Activated CD4-positive, alpha-beta T cell treated with anti-CD3 and anti-CD28 coated beads, Interleukin-2, amount 50 U/mL, for 16 hours (primary cell): ENCODE data around the gene LCNL1.

Experiments used
- DNase-seq: peaks from one replicate; pipeline ENCODE4 v3.0.0-alpha.2; 2020

The LCNL1 gene

DNA sequence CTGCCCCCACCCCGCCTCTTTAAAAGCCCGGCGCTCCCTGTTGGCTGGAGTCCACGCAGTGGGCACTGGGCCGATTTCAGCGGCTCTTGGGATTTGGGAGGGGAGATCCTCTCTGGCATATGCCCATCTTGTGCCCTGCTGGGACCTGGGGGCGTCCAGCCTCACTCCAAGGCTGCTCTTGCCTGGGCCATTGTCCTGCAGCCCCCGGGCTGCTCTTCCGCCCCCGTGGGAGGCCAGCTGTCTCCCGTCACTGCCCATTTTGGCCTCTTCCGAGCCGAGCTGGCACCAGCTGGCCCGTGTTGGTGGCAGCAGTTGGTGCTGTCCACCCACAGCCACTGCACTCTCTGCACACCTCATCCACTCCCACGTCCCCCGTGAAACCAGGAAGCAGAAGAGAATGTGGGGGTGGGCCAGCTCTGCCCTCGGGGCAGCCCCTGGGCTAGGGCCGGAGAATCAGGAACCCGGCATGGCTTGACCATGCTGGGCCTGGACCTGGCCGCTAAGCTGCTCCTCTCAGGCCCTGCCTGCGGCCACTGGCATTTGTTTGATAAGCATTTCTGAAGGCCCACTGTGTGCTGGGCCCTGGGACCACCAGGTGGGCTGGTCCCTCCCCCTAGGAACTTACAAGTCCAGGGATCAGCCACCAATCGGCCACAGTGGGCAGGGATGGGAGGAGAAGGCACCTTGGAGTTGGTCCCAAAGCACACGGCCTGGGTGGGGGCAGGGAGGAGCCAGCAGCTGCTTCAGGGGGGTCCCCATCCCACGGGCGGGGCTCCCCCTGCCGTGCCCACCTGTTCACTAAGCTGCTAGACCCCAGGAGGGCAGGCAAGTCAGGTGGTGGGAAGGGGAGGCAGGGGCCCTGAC lies 35.5 kb upstream of the LCNL1 start:
- no peak for DNase-seq

DNA sequence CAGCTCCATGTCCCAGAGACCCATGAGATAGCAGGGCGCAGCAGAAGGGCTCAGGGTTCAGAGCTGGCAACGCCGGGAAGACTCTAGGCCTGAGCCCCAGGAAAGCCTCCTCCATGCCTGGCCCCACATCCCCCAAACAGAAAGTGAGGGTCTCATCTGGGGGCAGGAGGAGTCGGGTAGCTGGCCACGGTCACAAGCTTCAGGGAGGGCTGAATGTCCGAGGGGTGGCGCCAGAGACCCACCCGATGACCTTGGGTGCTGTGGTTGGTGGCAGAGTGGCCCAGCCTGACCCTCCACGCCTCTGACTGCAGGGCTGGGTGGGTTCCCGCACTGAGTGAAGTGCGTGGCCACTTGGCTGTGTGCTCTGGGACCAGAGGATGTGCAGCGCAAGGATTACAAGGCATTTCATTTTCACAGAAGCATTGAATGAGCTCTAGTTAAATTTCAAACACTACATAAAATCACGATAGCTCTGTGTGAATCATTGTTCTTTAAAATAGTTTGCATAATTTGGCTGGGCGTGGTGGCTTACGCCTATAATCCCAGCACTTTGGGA lies 34.8 kb upstream of the LCNL1 start:
- DNase-seq = peak; percentile 18

DNA sequence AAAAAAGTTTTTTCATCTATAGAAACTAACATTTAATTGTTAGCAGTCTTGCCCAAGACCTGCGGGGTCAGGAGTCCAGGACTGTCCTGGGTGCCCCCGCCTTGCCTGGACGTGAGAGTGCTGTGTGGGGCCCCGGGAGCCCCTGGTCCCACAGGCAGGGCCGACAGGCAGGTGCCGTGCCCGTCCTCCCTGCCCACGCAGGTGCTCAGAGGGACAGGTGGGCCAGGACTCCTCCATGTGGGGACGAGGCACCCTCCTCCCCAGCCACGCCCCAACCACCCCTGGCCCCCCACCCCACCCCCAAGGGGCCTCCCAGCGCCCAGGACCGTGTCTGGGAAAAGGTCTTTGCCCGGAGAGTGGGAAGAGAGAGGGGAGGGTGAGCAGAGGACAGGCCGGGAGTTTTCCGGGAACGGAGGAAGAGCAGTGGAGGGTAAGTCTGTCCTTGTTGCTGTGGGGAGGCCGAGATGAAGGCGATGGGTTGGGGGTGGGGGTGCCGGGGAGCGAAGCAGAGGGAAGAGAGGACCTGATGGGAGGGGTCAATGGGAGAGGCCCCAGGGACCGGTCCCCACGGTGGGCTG lies 33.5 kb upstream of the LCNL1 start:
- no peak for DNase-seq

DNA sequence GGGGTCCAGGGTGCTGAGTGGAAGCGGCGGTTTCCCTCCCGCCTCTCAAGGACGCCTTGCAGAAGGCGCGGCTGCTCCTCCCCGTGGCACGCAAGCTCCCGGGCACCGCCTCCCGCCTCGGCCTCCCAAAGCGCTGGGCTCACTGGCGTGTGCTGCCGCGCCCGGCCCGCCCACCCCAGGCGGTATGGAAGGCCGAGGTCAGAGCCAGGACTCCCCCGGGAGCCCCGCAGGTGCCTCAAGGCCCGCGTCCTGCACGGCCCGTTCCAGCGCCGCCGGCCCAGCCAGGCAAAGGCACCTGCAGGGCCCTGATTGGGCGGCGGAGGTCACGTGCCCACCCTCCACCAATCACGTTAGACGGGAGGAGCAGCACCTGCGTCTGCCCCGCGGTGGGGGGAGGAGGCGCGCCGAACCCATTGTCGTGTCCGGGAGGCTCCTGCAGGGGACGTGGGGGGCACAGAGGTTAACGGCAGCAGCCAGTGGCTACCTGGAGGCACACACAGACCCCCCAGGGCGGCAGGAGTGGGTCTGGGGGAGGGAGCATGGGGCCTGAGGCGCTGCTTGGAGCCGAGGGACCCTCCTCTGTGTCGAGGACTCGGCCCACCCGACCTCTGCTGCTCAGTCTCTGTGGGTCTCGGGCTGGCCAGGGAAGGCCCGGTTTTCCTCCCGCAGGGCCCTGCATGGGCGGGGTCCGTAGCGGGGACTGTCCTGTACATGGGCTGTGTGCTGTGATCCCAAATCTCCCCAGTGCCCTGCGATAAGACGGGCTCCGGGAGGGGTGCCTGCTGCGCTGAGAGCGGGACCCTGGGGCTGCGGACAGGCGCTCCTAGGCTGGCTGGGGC lies 32.8 kb upstream of the LCNL1 start:
- peak; percentile 97 for DNase-seq

DNA sequence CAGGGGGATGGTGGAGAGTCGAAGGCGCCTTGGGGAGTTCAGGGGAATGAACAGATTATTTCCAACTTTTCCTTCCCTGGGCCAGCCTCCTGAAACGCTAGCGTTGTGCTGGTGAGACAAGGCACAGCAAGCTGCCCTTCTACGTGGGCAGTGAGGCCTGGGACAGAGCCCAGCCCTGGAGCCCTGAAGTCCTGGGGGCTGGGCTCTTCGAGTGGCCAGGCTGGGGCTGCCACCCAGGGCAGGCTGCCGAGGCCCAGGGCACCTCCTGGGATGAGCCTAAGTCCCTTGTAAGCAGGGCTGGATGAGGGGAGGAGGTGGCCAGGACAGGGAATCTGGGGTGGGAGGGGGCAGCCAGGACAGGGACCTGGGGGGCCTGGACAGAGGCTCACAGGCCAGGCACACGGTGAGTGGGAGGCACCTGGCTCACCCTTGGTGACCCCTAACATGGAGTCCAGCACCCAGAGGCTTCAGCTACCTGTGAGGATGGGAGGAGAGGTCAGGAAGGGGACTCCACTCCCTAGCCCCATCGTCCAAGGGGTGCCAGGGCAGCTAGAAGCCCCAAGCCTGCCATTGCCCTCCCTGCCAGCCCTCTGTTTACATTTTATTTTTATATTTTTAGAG lies 32.0 kb upstream of the LCNL1 start:
- no peak for DNase-seq

DNA sequence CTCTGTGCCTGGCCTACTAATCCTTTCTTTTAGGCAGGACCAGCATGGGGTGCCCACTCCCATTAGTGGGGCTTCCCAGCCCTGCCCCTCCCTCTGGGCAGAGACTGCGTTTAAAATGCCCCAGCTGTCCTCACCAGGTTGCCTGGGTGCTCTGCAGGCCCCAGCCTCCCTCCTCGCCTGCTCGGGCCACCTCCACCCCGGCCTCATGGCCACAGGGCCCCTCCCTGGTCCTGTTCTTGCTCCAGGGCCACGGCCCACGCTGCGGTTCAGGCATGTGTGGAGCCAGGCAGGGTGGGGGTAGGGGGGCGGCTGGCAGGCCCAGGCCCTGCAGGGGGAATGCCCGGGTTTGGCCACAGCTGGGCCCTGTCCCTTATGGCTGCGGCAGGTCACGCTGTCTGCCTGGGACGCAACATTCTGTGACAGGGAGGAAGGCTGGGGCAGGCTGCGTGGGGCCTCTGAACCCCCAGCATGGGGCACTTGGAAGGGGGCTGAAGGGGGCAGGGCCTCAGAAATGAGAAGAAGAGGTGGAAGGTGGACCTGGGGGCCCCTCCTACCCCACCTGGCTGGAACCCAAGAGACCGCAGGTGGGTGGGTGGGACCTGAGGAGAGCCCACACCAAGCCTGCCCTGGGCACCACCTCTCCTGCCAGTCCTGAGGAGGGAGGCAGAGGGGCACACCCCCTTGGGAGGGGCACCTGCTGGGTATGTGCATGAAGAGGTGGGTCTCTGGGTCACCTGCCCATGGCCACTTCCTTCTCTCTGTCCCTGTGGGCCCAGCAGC lies 31.1 kb upstream of the LCNL1 start, which contains the start of gene LCN12:
Gene LCN12, plus strand, starts transcription at position 733 of the 780 bp plus-strand sequence. CDS start 55 bp downstream, outside the sequence.
- DNase-seq = no peak

DNA sequence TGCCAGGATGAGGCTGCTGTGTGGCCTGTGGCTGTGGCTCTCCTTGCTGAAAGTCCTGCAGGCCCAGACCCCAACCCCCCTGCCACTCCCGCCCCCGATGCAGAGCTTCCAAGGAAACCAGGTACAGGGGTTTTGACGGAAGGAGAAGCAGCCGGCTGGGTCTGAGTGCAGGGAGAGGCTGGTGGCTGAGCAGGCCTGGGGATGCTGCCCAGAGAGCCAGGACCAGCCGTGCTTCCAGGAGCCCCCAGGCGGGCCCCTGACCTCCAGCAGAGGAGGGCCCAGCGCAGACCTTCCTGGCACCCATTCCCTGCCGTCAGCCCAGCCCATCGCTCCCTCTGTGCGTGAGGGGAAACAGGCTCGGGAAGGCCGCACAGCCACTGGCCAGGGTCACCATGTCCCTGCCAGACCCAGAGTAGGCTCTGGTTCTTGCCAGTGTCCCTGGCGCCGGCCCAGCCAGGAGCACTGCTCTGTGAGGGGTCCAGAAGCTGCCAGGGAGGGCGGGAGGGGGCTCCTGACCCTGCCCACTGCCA lies 30.4 kb upstream of the LCNL1 start:
- DNase-seq = no peak

DNA sequence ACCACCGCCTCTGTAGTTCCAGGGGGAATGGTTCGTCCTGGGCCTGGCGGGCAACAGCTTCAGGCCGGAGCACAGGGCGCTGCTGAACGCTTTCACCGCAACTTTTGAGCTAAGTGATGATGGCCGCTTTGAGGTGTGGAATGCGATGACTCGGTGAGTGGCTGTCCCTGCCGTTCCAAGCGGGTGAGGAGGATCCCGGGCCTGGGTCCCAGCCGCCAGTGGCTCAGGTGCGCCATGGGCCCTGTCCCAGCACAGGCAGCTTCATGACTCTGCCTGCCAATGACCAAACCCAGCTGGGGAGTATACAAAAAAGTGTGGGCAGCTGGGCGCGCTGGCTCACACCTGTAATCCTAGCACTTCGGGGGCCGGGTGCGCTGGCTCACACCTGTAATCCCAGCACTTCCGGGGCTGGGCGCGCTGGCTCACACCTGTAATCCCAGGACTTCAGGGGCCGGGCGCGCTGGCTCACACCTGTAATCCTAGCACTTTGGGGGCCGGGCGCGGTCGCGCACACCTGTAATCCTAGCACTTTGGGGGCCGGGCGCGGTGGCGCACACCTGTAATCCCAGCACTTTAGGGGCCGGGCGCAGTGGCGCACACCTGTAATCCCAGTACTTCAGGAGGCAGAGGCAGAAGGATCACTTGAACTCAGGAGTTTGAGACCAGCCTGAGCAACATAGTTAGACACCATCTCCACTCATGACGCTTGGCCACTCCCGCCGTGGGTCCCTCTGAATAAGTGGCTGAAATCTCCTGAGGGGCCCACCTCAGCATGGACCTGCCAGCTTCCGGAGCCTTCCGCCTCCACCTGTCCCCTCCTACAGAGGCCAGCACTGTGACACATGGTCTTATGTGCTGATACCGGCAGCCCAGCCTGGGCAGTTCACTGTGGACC lies 29.7 kb upstream of the LCNL1 start:
- DNase-seq = no peak

DNA sequence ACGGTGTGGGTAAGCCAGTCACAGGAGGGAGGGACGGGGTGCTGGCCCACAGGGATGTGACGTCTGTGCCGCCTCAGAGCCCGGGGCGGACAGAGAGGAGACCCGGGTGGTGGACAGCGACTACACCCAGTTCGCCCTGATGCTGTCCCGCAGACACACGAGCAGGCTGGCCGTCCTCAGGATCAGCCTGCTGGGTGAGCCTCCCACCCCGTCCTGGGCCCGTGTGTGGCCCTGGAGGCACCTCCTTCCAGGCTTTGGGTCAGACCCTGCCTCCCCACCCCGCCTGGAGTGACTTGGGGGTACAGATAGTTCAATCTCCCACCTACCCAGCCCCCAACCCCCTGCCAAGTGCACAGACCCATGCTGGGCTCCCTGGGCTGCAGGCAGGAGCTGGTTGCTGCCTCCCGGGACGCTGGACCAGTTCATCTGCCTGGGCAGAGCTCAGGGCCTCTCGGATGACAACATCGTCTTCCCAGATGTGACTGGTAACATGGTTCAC lies 29.0 kb upstream of the LCNL1 start:
- no peak for DNase-seq

DNA sequence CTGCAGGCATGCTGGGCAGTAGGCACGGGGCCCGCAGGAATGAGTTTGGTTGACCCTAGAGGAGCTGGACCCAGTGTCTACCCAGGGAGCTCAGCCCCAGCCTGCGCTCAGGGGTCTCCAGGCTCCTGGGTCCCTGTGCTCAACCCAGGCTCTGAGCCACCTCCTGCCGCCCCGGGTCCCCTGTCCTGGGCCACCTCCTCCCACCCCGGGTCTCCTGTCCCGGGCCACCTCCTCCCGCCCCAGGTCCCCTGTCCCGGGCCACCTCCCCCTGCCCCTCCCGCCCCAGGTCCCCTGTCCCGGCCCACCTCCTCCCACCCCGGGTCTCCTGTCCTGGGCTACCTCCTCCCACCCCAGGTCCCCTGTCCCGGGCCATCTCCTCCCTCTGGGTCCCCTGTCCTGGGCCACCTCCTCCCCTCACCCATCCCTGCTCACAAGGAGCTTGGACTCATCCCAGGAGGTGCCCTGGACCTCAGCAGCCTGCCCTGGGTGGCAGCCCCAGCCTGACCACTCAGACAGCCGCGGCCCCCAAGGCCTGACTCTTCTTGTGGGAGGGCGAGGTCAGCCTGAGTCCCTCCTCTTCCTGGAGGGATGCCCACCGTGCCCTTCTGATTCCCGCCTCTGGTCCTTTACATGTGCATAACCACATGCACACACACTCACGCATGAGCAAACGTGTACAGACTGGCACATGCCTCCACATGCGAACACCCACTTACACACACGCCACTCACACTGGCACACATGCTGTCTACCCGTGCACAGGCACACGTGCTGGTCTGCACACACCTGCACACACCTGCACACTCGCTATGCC lies 28.3 kb upstream of the LCNL1 start:
- DNase-seq = no peak

DNA sequence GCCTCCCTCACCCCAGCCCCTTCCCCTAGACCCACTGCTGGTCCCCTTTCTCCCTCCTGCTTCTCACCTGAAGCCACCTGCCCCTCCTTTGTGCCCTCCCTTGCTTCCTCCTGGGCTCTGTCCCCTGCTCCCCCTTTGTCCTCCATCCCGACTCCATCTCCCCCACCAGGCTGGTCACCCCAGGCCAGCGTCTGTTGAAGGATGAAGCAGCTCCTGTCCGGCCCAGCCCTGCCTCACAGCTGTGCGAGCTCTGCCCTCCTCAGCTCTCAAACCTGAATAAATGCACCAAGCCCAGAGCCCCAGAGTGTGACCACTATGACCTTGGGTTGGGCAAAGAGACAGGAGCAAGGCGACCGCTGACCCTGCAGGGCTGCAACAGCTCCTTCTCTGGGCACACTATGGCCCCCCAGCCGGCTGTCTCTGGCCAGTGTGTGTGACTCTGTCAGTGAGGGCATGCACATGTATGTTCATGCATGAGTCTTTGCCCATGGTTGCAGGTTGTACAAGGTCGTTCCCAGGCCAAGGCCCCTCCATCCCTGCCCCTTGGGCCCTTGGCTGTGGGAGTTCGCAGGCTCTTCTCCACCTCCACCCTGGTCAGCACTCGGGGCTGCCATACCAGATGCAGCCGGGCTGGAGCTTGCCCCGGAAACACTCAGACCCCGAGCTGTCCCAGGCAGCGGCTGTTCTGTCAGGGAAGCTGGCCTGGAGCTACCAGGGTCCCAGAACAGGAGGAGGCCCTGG lies 27.4 kb upstream of the LCNL1 start:
- DNase-seq = no peak

DNA sequence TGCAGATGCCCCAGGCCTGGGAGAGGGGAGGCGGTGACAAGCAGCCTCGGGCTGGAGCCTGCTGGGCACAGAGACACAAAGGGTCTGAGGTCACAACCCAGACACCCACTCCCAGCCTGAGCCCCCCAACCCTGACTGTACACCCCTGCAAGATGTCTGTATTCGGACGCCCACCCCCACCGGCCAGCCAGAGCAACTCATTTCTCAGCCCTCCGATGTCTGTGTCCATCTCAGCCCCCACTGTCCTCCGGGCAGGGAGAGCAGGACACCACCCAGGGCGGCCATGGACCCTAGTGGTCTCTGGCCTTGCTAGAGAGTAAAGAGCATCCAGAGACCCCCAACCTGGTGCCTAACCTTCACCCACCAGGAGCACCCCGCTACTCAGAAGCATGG lies 26.9 kb upstream of the LCNL1 start:
- no peak for DNase-seq

DNA sequence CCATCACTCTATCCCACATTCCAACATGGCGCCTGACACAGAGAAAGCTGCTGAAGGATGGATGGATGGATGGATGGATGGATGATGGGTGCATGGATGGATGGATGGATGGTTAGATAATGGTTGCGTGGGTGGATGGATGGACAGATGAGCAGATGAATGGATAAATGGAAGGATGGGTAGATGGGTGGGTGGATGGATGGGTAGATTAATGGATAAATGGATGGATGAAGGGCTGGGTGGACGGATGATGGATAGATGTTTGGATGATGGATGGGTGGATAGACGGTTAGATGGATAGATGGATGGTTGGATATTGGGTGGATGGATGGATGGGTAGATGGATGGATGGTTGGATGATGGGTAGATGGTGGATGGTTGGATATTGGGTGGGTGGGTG lies 26.2 kb upstream of the LCNL1 start:
- no peak for DNase-seq

DNA sequence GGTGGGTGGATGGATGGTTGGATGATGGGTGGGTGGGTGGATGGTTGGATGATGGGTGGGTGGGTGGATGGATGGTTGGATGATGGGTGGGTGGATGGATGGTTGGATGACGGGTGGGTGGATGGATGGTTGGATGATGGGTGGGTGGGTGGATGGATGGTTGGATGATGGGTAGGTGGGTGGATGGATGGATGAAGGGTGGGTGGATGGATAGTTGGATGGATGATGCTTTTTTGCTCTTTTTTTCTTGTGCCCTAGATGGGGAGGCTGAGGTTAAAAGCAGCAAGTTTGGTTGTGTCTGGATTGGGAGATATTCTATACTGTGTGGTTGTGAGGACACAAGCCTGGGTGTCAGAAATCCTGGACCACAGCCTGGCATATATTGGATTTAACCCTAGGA lies 25.3 kb upstream of the LCNL1 start:
- no peak for DNase-seq

DNA sequence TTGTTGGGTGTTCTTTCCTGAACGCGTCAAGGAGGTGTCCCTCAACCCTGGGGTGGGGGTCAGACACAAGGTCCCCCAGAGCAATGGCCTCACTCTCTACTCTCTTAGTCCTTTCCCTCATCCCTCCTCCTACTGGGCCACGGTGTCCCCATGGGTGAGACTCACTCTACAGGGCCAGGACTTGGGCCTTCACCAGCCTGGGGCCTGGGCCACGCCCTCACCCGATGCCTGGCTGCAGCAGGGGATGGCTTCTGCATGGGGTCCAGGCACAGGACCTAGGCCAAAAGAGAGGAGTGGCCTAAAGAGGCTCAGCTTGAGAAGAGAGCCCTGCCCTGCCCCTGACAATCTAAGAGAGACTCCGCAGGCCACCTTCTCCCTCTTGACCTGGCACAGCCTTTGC lies 24.9 kb upstream of the LCNL1 start:
- DNase-seq = no peak

DNA sequence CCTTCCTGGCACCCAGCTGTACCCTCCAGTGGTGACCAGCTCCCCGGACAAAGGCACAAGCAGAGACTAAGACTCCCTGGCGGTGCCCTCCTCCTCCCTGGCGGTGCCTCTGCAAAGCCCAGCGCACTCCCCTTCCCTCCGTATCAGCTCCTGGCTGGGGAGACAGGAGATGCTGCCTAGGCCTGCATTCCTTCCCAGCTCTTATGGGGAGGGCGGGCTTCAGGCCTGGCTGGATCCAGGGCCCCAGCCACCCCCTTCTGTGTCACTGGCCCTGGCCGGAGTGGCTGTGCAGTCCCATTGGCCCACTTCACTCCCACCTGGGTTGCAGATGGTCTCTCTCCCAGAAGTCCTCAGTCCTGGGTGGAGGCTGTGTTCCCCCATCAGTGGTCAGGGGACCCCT lies 24.3 kb upstream of the LCNL1 start:
- no peak for DNase-seq

DNA sequence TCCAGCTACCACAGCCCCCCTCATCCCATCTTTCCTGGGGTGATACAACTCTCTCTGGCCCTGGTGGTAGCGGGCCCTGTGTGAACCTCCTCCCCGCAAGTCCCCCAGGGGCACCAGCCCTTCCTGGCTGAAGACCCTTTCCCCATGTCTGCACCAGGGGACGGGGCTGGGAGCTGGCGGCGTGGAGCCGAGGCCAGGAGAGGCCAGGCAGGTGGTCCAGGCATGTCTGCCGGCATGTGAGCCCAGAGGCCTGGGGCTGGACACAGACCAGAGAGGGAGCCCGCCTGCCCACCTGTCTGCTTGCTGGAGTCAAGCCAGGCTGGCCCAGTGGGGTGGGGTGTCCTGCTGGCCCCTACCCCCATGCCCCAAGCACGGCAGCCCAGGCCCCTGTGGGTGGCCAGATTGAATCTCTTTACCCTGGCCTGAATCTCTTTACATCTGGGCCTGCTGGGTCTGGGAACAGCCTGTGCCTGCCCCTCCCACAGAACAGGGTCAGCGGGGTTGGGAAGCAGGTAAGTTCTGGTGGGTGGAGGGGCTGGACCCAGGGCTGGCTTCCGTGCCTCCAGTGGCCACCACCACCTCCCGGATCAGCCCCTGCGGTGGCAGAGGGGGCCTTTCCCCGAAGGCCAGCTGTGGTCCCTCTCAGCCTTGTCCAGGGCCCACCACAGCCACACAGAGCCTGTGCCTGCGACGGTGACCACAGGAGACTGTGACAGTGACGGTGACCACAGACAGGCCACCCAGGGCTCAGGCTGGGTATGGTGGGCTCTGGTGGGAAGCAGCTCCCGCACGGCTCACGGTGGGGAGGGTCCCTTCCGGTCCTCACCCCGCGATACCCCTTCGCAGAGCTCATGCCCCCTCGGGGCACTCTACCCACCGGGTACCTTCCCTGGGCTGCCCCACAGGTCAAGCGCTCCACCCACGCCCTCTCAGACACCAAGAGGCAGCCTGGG lies 23.6 kb upstream of the LCNL1 start:
- no peak for DNase-seq
